Measurements from ENCODE around the gene SLC16A12.

Gene SLC16A12

DNA sequence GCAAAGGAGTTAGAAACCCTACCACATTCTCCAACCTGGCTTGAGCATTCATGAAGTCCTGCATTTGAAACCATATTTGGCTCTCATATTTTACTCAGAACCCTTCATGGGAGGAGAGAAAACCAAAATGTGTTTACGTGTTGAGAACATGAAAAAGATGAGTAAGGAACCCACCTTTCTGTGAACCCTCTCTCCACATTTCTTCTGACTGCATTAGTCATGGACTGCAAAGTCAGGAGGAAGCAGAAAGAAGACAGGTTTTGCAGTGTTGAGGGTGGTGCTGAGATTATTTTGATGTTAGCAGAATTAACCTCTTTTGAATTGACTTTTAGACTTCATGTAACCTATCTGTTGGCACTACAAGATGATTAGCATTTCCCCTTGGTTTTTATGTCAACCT is 152.6 kb downstream of the SLC16A12 start:
- no peak overlapping the region for H3K9ac ChIP-seq (ENCODE audit: low read depth, low read length)
- H3K9me3 ChIP-seq (ENCODE audit: control insufficient read depth, insufficient read depth, low read length), result no peaks in the 10 kb centered on the region
- H3K4me1 ChIP-seq (ENCODE audit: insufficient read depth, low read length), result no peaks in the 10 kb centered on the region
- no peaks in the 10 kb centered on the region for H3K36me3 ChIP-seq (ENCODE audit: insufficient read depth, low read length)

Data from ES-I3 (cell line).